ENCODE results near the gene AZIN2.

DNA sequence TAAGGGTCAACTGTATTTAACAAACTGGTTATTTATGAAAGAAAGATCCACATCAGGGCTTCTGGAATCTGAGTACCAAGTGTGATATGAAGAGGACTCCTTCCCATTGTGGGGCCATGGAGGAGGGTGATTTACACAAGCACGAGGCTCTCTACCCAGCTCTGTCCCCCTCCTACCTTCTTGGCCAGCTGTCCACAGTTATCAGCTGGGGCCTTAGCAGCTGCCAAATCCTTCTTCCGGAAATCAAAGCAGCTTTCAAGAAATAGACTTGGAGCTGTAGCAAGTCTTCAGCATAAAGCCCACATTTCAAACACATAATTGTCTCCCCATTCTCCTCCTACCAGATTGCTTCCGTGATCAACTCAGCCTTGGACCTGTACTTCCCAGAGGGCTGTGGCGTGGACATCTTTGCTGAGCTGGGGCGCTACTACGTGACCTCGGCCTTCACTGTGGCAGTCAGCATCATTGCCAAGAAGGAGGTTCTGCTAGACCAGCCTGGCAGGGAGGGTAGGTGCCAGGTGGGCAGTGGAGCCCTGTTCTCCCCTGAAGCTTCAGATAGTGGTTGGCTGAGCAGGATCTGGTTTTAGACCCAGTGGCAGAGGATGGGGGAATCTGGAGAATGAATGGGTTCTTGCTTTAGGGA, 15.5 kb downstream of the AZIN2 start:
- TF ChIP-seq, protein P1, sequence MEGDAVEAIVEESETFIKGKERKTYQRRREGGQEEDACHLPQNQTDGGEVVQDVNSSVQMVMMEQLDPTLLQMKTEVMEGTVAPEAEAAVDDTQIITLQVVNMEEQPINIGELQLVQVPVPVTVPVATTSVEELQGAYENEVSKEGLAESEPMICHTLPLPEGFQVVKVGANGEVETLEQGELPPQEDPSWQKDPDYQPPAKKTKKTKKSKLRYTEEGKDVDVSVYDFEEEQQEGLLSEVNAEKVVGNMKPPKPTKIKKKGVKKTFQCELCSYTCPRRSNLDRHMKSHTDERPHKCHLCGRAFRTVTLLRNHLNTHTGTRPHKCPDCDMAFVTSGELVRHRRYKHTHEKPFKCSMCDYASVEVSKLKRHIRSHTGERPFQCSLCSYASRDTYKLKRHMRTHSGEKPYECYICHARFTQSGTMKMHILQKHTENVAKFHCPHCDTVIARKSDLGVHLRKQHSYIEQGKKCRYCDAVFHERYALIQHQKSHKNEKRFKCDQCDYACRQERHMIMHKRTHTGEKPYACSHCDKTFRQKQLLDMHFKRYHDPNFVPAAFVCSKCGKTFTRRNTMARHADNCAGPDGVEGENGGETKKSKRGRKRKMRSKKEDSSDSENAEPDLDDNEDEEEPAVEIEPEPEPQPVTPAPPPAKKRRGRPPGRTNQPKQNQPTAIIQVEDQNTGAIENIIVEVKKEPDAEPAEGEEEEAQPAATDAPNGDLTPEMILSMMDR (IDR thresholded peaks at IDR 0.05): no peak
- TF ChIP-seq POLR2A (IDR thresholded peaks at IDR 0.05): no peak

Measured in adrenal gland (tissue), 5 donors.